Brain pericyte (primary cell): ENCODE data around the gene PCBP3.

Experiments
- DNase-seq: peaks from one replicate; pipeline ENCODE4 v3.0.0-alpha.2; 2012; ENCODE audit warnings: low read depth, low spot score

The PCBP3 gene

DNA sequence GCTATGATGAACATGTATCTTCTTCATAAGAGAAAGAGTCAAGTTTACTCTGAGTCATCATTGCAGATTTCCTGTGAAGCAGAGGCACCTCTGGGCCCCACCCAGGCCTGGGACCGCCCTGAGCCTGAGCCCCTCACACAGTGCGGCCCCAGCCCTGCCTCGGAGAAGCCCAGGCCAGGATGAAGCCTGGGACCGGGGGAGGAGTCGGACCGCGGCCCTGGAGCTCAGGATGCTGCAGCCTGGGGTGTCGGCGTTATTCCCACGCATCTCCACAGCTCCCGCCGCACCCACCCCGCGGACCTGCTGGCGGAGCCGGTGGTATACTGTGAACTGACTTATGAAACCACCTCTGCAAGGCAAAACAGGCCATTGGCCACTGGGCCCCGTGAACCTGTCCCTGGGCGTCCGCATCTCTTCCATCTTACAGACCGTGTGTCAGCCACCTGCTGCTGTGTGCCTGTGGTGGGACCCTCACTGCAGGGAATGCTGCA is 335.7 kb downstream of the PCBP3 start:
- no peak for DNase-seq

DNA sequence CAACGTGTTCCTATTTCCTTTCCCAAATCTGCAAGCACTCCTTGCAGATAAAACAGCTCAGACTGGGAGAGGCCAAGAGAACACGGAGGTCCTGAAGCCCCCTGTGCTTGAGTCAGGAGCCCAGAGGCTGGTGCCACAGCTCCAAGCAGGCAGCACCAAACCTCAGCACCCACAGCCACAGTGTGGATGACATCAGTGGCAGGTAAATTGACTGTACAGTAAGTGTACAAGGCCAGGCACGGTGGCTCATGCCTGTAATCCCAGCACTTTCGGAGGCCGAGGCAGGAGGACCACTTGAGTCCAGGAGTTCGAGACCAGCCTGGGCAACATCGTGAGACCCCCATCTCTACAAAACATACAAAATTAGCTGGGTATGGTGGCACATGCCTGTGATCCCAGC is 336.1 kb downstream of the PCBP3 start:
- no peak for DNase-seq

DNA sequence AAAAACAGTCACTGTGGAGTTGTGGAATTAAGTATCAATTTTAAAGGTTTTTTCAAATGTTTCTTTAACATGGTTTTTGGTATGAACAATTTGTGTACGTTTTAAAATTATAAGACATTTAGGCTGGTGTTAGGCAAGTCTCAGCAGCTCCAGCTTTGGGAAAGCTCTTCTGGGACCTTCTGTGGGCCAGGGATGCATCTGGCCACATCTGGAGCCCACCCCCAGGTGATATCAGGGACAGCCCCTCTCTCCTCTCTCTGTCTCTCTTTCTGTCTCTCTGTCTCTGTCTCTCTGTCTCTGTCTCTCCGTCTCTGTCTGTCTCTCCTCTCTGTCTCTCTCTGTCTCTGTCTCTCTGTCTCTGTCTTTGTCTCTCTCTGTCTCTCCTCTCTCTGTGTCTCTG is 336.7 kb downstream of the PCBP3 start:
- no peak for DNase-seq

DNA sequence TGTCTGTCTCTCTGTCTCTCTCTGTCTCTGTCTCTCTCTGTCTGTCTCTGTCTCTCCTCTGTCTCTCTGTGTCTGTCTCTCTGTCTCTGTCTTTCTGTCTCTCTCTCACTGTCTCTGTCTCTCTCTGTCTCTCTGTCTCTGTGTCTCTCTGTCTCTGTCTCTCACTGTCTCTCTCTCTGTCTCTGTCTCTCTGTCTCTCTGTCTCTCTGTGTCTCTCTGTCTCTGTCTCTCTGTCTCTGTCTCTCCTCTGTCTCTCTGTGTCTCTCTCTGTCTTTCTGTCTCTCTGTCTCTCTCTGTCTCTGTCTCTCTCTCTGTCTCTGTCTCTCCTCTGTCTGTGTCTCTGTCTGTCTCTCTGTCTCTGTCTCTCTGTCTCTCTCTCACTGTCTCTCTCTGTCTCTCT is 337.2 kb downstream of the PCBP3 start:
- no peak for DNase-seq

DNA sequence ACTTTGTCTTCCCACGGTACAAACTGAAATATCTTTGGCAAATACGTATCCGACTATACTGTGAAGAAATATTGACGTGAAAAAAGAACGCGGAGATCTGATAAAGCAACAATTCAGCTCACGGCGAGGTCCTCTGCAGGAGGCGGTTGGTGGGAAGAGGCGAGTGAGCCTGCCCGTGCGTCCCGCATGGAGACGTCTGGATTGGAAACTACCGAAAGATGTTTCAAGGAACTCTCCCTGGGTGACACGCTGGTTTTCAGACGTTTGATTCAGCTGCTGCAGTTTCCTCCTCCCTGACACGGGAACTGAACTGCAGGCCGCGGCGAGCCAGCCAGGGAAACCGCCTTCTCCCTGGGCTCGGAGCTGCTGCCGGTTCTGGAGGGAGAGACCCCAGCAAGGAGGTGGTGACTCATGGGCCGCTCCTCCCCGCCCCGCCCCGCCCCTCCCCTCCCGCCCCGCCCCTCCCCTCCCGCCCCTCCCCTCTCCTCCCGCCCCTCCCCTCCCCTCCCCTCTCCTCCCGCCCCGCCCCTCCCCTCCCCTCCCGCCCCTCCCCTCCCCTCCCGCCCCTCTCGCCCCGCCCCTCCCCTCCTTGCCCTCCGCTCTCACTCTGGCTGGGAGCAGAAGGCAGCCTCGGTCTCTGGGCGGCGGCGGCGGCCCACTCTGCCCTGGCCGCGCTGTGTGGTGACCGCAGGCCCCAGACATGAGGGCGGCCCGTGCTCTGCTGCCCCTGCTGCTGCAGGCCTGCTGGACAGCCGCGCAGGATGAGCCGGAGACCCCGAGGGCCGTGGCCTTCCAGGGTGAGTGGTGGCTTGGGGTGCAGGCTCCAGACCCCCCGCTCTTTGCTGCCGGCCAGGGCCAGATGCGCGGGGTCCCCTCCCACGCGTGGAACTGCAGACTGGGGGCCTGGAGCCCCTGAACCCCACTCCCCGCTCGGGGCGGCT is 337.9 kb downstream of the PCBP3 start, which contains the start of gene COL6A1:
TSS of gene COL6A1 (plus strand) at position 620 of the 941 bp plus-strand sequence. CDS start at position 701, 81 bp downstream.
- peak; percentile 82 for DNase-seq

DNA sequence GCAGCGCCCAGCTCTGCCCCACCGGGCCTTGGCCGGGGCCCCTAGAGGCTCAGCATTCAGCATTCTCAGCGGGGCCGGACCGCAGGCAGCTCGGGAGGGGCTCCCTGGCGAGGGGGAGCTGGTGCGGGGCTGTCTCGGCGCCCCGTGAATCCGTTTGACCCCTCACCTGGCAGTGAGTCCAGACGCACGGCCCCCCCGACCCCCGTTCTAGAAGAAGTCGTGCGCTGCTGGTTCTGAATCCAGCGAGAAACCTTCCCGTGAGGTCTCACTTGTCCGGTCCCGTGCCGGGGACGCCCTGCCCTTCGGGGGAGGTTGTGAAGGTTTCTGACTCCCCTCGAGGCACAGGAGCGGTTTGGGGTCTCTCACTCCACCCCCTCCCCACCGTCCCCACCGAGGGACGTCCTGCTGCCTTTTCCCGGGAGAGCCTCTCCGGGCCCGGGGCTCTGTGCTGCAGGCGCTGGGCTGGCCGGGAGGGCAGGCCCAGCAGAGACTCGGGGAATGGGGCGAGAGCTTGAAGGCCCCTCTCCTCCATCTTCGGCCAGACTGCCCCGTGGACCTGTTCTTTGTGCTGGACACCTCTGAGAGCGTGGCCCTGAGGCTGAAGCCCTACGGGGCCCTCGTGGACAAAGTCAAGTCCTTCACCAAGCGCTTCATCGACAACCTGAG is 338.7 kb downstream of the PCBP3 start:
- DNase-seq: no peak

DNA sequence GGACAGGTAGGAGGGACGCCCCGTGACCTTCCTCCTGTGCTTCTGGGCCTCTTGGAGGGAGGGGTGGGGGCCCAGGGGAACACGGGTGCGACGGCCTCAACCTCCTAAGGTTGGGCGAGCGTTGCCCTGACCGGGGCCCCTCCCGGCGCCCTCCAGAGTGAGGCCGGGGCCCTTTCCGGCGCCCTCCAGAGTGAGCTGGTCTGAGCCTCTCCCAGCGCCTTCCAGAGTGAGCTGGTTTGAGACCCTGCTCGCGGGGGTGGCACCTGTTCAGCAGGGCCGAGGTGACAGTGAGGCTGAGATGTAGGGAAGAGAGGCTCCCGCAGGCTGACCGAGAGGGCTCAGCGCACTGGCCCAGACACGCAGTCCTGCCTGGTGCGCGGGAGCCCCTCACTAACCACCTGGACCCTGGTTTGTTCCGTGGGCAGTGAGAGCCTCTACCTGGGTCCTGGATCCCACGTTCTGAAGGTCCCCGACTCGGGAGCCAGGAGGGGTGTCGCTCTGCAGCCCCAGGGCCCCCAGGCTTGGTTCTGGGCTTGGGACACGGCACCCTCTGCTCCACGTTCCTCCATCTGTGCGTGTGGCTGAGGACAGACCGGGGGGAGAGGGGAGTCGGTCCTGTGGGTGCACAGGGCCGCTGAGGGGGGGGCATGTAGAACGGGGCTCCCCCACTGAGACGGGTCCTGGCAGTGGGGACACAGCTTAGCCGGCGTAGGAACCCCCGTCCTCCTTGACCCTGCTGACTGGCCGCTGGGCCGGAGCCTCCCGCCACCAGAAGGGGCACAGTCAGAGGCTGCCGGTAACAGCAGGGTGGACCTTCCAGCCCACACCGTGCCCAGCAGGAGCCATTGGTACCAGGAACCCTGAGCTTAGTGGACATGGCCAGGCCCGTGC is 339.5 kb downstream of the PCBP3 start:
- DNase-seq: no peak

DNA sequence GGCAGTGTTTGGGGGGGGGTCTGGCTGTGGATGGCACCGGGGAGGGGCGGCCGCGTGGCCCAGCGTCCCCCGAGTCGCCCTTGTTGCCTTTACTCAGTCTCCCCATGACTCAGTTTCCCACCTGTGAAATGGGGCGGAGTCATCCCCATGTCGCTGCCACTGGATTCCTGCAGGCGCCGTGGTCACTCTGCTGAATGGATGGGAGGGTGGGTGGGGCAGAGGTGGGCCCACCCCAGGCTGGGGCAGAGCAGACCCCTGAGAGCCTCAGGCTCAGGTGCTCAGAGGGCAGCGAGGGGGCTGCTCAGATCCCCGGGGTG is 340.1 kb downstream of the PCBP3 start:
- DNase-seq: no peak

DNA sequence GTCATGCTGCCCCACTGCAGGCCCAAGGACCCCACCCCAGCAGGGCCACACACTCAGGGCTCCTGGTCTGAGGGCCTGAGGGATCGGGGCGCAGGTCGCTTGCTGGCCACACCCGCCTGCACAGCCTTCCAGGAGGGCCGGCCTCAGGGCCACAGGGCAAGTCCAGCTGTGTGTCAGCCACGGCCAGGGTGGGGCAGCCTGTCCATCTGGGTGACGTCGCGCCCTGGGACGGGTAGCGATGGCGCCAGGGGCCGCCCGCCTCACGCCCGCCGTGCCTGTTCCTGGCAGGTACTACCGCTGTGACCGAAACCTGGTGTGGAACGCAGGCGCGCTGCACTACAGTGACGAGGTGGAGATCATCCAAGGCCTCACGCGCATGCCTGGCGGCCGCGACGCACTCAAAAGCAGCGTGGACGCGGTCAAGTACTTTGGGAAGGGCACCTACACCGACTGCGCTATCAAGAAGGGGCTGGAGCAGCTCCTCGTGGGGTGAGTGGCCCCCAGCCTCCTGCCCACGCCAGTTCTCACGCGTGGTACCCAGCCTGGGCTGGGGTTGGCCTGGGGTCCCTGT is 340.5 kb downstream of the PCBP3 start:
- DNase-seq: no peak

DNA sequence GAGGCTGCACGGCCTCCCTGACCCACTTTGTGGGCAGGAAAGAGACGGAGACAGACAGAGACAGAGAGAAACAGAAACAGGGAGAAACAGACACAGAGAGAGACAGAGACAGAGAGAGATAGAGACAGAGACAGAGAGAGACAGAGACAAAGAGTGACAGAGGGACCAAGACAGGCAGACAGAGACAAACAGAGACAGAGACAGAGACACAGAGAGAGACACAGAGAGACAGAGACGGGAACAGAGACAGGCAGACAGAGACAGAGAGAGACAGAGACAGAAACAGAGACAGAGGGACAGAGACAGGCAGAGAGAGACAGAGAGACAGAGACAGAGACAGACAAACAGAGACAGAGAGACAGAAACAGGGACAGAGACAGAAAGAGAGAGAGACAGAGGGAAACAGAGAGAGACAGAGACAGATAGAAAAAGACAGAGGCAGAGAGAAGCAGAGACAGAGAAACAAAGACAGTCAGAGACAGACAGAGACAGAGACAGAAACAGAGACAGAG is 341.1 kb downstream of the PCBP3 start:
- DNase-seq: no peak

DNA sequence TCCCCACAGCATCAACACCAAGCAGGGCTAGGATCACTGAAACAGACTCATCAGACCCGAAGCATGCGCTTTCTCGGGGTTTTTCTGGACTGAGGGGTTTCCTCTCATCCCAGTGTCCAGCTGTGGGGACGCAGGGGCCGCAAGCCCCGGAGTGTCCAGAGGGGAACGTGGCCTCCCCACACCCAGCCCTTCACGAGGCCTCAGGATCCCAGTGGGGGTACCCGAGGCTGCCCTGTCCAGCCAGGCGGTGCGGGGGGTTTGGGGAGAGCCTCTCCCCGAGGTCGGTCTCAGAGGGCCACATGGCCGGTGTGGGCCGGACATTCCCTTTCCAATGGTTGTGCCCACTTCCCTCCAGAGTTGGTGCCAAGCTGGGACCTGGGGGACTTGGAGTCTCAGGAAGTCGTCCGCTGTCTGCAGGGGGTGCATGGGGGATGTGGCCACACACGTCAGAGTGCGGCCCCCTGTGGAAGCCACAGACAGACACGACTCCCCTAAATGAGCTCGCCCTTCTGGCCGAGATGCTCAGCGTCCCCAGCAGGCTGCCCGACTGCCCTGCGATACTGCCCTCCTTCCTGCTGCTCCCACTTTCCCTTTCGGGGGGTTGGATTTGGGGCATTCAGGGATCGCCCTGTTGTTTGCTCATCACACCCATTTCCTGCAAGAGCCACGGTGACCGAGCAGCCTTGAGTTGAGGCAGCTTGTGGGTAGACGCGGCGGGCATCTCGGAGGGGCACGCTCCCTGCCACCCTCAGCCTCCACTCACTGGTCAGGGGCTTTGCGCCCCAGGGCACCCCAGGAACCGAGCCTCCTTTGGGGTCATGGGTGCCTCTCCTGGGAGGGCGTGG is 342.2 kb downstream of the PCBP3 start:
- DNase-seq: no peak

DNA sequence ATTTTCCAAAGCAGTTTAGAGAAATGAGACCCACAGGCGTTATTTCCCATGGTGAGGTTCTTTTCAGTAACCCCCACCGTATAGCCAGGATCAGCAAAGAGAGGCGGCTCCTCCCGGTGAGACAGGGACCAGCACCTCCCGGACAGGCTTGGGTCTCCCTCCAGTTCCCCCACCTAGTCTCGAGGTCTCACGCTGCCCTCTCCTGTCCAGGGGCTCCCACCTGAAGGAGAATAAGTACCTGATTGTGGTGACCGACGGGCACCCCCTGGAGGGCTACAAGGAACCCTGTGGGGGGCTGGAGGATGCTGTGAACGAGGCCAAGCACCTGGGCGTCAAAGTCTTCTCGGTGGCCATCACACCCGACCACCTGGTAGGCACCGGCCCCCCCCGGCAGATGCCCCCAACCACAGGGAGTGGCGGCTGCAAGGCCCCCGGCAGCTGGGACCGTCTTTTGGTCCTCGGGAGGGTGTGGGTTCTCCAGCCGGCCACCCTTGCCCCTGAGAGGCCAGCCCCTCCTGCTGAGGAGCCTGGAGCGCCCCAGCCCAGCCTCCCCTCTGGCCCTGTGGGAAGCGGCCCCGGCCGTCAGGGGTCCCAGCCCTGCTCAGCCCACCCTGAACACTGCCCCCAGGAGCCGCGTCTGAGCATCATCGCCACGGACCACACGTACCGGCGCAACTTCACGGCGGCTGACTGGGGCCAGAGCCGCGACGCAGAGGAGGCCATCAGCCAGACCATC is 343.0 kb downstream of the PCBP3 start:
- DNase-seq: no peak

DNA sequence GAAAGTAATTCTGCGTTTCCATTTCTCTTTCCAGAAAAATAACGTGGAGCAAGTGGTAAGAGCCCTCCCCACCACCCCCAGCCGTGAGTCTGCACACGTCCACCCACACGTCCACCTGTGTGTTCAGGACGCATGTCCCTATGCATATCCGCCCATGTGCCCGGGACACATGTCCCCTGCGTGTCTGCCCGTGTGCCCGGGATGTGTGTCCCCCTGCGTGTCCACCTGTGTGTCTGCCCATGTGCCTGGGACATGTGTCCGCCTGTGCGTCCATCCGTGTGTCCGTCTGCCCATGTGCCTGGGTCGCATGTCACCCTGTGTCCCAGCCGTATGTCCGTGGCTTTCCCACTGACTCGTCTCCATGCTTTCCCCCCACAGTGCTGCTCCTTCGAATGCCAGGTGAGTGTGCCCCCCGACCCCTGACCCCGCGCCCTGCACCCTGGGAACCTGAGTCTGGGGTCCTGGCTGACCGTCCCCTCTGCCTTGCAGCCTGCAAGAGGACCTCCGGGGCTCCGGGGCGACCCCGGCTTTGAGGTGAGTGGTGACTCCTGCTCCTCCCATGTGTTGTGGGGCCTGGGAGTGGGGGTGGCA is 343.7 kb downstream of the PCBP3 start:
- no peak for DNase-seq

DNA sequence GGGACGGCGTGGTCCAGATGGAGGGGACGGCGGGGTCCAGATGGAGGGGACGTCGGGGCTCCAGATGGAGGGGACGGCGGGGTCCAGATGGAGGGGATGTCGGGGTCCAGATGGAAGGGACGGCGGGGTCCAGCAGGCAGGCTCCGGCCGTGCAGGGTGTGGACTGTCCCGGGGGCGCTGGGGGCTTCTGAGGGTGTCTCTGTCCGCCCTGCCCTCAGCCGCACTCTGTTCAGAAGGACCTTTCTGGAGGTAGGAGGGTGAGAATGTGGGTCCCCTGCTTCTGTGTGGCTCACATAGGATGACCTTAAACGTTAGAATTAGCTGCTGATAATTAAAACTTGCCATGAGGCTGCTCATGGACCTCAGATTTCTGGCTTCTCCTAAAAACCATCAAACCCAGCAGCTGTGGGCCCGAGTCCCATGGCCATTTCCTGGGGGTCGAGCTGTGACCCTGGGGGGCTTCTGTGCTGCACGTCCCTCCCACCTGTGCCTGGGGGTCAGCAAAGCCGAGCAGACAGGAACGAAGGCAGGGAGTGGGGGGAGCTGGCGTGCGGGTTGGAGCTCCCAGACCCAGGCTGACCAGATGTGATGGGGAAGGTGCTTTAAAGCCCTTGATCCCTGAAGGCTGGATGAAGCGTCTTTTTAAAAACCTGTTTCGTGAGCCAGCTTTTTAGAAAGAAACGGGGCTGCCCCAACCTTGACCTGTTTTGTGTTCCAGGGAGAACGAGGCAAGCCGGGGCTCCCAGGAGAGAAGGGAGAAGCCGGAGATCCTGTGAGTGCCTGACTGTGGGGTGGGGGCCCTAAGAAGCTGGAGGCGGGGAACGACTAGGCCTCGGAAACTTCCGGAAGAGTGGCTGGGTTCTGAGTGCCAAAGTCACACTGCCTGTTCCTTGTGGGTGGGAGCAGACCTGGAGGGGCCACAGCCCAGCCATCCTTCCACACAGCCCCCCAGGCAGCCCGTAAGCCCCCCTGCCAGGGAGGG is 345.1 kb downstream of the PCBP3 start:
- DNase-seq: no peak

DNA sequence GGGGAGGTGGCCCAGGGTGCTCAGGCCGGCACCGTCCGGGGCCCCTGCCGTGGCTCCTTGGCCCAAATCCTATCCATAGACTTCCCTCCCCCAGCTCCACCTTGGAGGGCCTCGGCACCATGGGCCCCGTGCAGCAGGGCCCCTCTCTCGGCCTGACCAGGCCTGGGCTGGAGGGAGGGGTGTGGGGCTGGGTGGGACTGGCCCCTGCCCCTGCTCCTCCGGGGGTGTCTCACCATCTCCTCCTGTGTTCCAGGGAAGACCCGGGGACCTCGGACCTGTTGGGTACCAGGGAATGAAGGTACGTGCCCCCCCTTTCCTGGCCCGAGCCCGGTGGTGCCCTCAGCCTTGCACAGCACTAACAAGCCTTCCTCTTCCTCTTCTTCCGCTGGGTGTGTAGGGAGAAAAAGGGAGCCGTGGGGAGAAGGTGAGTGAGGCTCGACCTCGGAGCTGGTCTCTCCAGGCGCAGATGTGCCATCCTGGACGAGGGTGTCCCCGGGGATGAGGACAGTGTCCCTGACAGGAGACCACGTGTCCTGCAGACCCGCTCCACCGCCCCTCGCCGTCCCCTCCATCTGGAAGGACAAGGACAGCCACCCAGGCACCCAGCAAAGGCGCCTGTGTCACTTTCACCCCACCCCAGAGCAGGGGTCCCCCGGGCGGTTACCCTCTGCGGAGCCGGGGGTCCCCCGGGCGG is 346.0 kb downstream of the PCBP3 start:
- DNase-seq: no peak

DNA sequence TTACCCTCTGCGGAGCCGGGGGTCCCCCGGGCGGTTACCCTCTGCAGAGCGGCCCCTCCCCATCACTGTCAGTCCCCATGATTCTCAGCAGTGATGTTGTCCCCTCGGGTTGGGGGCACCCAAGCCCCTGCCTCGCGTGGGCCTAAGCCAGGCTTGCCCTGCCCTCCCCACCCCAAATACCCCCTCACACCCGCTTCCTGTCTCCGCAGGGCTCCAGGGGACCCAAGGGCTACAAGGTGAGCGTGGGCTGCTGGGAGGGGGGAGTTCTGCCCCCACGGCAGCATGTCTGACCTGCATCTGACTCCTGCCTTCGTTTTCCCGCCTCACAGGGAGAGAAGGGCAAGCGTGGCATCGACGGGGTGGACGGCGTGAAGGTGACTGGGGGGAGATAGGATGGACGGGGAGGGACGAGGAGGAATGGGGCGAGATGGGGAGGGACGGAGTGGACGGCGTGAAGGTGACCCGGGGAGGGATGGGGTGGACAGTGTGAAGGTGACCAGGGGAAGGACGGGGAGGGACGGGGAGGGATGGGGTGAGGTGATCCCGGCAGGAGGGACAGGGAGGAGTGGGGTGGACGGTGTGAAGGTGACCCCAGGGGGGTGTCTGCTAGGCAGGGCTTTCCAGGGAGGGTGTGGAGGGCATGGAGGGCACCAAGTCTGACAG is 346.7 kb downstream of the PCBP3 start:
- DNase-seq: no peak
